A673 (cell line): ENCODE data around the gene SLC25A43.

ENCODE experiments used
- CTCF ChIP-seq: fragments of 300-800, 200-600 bp; sonication (generic); conservative IDR thresholded peaks from 2 replicates; pipeline ENCODE4 v1.5.1; 2017; ENCODE audit warnings: low read depth, mild to moderate bottlenecking, antibody characterized with exemption, low read length, moderate library complexity, mixed read lengths
- EZH2 ChIP-seq: fragments of 200-600 bp; sonication (generic); IDR thresholded peaks from 2 replicates; pipeline ENCODE4 v1.6.1; 2017; ENCODE audit warnings: borderline replicate concordance, low read depth, mild to moderate bottlenecking, mixed read lengths, antibody characterized with exemption, low read length; ENCODE audit not compliant: poor library complexity, severe bottlenecking

- TF ChIP-seq CTCF = no peak
- no peak for TF ChIP-seq EZH2
Measured at GRCh38 chrX:119398974-119399771, at the start of gene SLC25A43.
